ENCODE data around the gene EMID1. TPM values are rescaled to one million over a fixed set of nuclear protein-coding genes. Genes with fewer than 3 reads are reported as not detected.
A peak's percentile ranks its signal among the peaks of the same experiment; 100 is the strongest.

EMID1 gene
- total RNA-seq, 4 donors from 2014 or later: 2.8 to 4.8 (median 3.6) TPM

- H3K4me3 ChIP-seq (ENCODE audit: low read depth, poor library complexity, severe bottlenecking): no peak overlapping the region
- intact Hi-C loops (cut with DNase I; ENCODE audit: low total_unique reads): no loop called here
- 67 to 72% methylated on average over 10 of the region's 10 CpGs for WGBS, 2 donors
- no peak for TF ChIP-seq POLR2A (IDR thresholded peaks at IDR 0.05)
- TF ChIP-seq, protein P1, sequence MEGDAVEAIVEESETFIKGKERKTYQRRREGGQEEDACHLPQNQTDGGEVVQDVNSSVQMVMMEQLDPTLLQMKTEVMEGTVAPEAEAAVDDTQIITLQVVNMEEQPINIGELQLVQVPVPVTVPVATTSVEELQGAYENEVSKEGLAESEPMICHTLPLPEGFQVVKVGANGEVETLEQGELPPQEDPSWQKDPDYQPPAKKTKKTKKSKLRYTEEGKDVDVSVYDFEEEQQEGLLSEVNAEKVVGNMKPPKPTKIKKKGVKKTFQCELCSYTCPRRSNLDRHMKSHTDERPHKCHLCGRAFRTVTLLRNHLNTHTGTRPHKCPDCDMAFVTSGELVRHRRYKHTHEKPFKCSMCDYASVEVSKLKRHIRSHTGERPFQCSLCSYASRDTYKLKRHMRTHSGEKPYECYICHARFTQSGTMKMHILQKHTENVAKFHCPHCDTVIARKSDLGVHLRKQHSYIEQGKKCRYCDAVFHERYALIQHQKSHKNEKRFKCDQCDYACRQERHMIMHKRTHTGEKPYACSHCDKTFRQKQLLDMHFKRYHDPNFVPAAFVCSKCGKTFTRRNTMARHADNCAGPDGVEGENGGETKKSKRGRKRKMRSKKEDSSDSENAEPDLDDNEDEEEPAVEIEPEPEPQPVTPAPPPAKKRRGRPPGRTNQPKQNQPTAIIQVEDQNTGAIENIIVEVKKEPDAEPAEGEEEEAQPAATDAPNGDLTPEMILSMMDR (IDR thresholded peaks at IDR 0.05): no peak
- DNase-seq (ENCODE audit: low spot score in 2 of 2): peak in 1 of 2 donors; percentile 75
These were observed 95.3 kb downstream of the EMID1 start for GRCh38 chr22:29300807-29301601.

- no peak overlapping the region for H3K4me3 ChIP-seq (ENCODE audit: low read depth, poor library complexity, severe bottlenecking)
- TF ChIP-seq, protein P1 (IDR thresholded peaks at IDR 0.05): no peak
- no peak for TF ChIP-seq POLR2A (IDR thresholded peaks at IDR 0.05)
- intact Hi-C loops (cut with DNase I; ENCODE audit: low total_unique reads): no loop called here
- WGBS, 2 donors: 84 to 86% methylated on average over 16 to 17 of the region's 17 CpGs
- peak in 1 of 2 donors; percentile 85 for DNase-seq (ENCODE audit: low spot score in 2 of 2)
These were observed 96.2 kb downstream of the EMID1 start for GRCh38 chr22:29301716-29302401.

GRCh38 chr22:29302402-29302680 is 96.6 kb downstream of the EMID1 start:
- H3K4me3 ChIP-seq (ENCODE audit: low read depth, poor library complexity, severe bottlenecking): no peak overlapping the region
- intact Hi-C loops (cut with DNase I; ENCODE audit: low total_unique reads): no loop called here
- TF ChIP-seq, protein P1 (IDR thresholded peaks at IDR 0.05): no peak
- TF ChIP-seq POLR2A (IDR thresholded peaks at IDR 0.05): no peak
- 27 to 29% methylated on average over 2 of the region's 2 CpGs for WGBS, 2 donors
- DNase-seq (ENCODE audit: low spot score in 2 of 2): no peak

GRCh38 chr22:29302681-29303465 is 97.2 kb downstream of the EMID1 start:
- DNase-seq (ENCODE audit: low spot score in 2 of 2): peak in 1 of 2 donors; percentile 83
- WGBS, 2 donors: 38 to 45% methylated on average over 12 to 13 of the region's 13 CpGs
- TF ChIP-seq, protein P1 (IDR thresholded peaks at IDR 0.05): no peak
- no peak for TF ChIP-seq POLR2A (IDR thresholded peaks at IDR 0.05)
- no peak overlapping the region for H3K4me3 ChIP-seq (ENCODE audit: low read depth, poor library complexity, severe bottlenecking)
- intact Hi-C loops (cut with DNase I; ENCODE audit: low total_unique reads): no loop called here

GRCh38 chr22:29305836-29306174 is 100.1 kb downstream of the EMID1 start:
- 48 to 49% methylated on average over 6 to 7 of the region's 7 CpGs for WGBS, 2 donors
- no peak for DNase-seq (ENCODE audit: low spot score in 2 of 2)
- no peak for TF ChIP-seq POLR2A (IDR thresholded peaks at IDR 0.05)
- TF ChIP-seq, protein P1 (IDR thresholded peaks at IDR 0.05): no peak
- H3K4me3 ChIP-seq (ENCODE audit: low read depth, poor library complexity, severe bottlenecking): no peak overlapping the region
- intact Hi-C loops (cut with DNase I; ENCODE audit: low total_unique reads): no loop called here
